Astrocyte (in vitro differentiated cells and primary cell): ENCODE measurements around the gene C1QL1.

Experiments
- EZH2 ChIP-seq: IDR thresholded peaks from 2 replicates; pipeline ENCODE4 v1.6.1; 2012; ENCODE audit warnings: mild to moderate bottlenecking, low read length, inconsistent platforms; ENCODE audit not compliant: insufficient read depth
- TF ChIP-seq, protein P1 (sequence below): IDR thresholded peaks from 2 replicates; pipeline ENCODE4 v1.5.1; 2011; ENCODE audit warnings: low read depth, mild to moderate bottlenecking, inconsistent platforms, low read length, moderate library complexity; ENCODE audit not compliant: insufficient read depth

DNA sequence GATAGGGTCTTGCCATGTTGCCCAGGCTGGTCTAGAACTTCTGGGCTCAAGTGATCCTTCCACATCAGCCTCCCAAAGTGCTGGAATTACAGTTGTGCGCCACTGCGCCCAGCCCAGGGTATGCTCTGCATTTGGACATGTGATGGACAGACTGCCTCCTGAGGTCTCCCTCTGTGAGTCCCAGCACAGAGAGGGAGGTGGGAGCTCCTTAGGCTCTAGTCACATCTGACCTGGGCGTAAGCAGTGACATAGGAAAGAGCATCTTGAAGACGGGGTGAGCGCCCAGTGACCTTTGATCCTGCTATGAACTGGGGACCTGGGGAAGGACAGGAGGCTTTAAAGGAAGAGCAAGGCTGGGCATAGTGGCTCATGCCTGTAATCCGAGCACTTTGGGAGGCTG, 50.6 kb downstream of the C1QL1 start:
- TF ChIP-seq, protein P1, sequence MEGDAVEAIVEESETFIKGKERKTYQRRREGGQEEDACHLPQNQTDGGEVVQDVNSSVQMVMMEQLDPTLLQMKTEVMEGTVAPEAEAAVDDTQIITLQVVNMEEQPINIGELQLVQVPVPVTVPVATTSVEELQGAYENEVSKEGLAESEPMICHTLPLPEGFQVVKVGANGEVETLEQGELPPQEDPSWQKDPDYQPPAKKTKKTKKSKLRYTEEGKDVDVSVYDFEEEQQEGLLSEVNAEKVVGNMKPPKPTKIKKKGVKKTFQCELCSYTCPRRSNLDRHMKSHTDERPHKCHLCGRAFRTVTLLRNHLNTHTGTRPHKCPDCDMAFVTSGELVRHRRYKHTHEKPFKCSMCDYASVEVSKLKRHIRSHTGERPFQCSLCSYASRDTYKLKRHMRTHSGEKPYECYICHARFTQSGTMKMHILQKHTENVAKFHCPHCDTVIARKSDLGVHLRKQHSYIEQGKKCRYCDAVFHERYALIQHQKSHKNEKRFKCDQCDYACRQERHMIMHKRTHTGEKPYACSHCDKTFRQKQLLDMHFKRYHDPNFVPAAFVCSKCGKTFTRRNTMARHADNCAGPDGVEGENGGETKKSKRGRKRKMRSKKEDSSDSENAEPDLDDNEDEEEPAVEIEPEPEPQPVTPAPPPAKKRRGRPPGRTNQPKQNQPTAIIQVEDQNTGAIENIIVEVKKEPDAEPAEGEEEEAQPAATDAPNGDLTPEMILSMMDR = no peak
- no peak for TF ChIP-seq EZH2
